ENCODE measurements around the gene CFDP1. TPM values are rescaled to one million over a fixed set of nuclear protein-coding genes. Genes with fewer than 3 reads are reported as not detected.

The CFDP1 gene
- total RNA-seq, 4 donors from 2014 or later: 36.7 to 81.4 (median 48.2) TPM

- no peak for TF ChIP-seq POLR2AphosphoS5 (IDR thresholded peaks at IDR 0.05)
- TF ChIP-seq CTCF (IDR thresholded peaks at IDR 0.05): no peak
- Histone ChIP-seq H3K27me3 (no peaks in the 10 kb centered on the region), H3K4me1 (peaks cover 42% of the 10 kb centered on the region), H3K4me3 (no peak overlapping the region), H3K27ac (no peak overlapping the region), H3K36me3 (peaks cover 4% of the 10 kb centered on the region), H3K9me3 (no peaks in the 10 kb centered on the region)
- DNase-seq (ENCODE audit: low spot score in 2 of 2): no peak
- WGBS: 68% methylated on average over 2 of the region's 2 CpGs
Measured at GRCh38 chr16:75382611-75383010, 50.7 kb downstream of the CFDP1 start.

- Histone ChIP-seq H3K27ac (no peak overlapping the region), H3K4me1 (peaks cover 56% of the 10 kb centered on the region), H3K27me3 (no peaks in the 10 kb centered on the region), H3K36me3 (no peaks in the 10 kb centered on the region), H3K4me3 (no peak overlapping the region), H3K9me3 (no peaks in the 10 kb centered on the region)
- no peak for DNase-seq (ENCODE audit: low spot score in 2 of 2)
- TF ChIP-seq CTCF (IDR thresholded peaks at IDR 0.05) (no peak), POLR2A (IDR thresholded peaks at IDR 0.05) (no peak), POLR2AphosphoS5 (IDR thresholded peaks at IDR 0.05) (no peak), EP300 (IDR thresholded peaks at IDR 0.05) (no peak)
- WGBS: 32% methylated on average over 2 of the region's 2 CpGs
Measured at GRCh38 chr16:75380870-75381269, 52.4 kb downstream of the CFDP1 start.

GRCh38 chr16:75379911-75380847 is 53.1 kb downstream of the CFDP1 start:
- H3K4me3 ChIP-seq: no peak overlapping the region
- no peaks in the 10 kb centered on the region for H3K9me3 ChIP-seq
- H3K36me3 ChIP-seq: no peaks in the 10 kb centered on the region
- H3K4me1 ChIP-seq: peaks cover 56% of the 10 kb centered on the region
- WGBS: 69% methylated on average over 10 of the region's 10 CpGs
- no peak for DNase-seq (ENCODE audit: low spot score in 2 of 2)
- H3K27me3 ChIP-seq: no peaks in the 10 kb centered on the region
- TF ChIP-seq EP300 (IDR thresholded peaks at IDR 0.05) (no peak), POLR2A (IDR thresholded peaks at IDR 0.05) (no peak), POLR2AphosphoS5 (IDR thresholded peaks at IDR 0.05) (no peak), CTCF (IDR thresholded peaks at IDR 0.05) (no peak)
- no peak overlapping the region for H3K27ac ChIP-seq

GRCh38 chr16:75379339-75379738 is 54.0 kb downstream of the CFDP1 start:
- Histone ChIP-seq H3K9me3 (no peaks in the 10 kb centered on the region), H3K4me3 (no peak overlapping the region), H3K36me3 (no peaks in the 10 kb centered on the region), H3K4me1 (peaks cover 56% of the 10 kb centered on the region), H3K27ac (no peak overlapping the region), H3K27me3 (no peaks in the 10 kb centered on the region)
- TF ChIP-seq POLR2A (IDR thresholded peaks at IDR 0.05) (no peak), CTCF (IDR thresholded peaks at IDR 0.05) (no peak), POLR2AphosphoS5 (IDR thresholded peaks at IDR 0.05) (no peak), EP300 (IDR thresholded peaks at IDR 0.05) (no peak)
- 88% methylated on average over 1 of the region's 1 CpG for WGBS
- DNase-seq (ENCODE audit: low spot score in 2 of 2): no peak

- H3K27me3 ChIP-seq: no peaks in the 10 kb centered on the region
- DNase-seq (ENCODE audit: low spot score in 2 of 2): no peak
- H3K9me3 ChIP-seq: no peaks in the 10 kb centered on the region
- H3K4me3 ChIP-seq: no peak overlapping the region
- H3K27ac ChIP-seq: peak overlapping the region; percentile 4
- TF ChIP-seq CTCF (IDR thresholded peaks at IDR 0.05): no peak
- TF ChIP-seq POLR2A (IDR thresholded peaks at IDR 0.05): no peak
- peaks cover 56% of the 10 kb centered on the region for H3K4me1 ChIP-seq
- 88% methylated on average over 2 of the region's 2 CpGs for WGBS
- no peaks in the 10 kb centered on the region for H3K36me3 ChIP-seq
Measured at GRCh38 chr16:75378616-75379015, 54.7 kb downstream of the CFDP1 start.

Data from suprapubic skin (tissue), 4 donors.